ENCODE results near the gene TMEM35A. TPM values are rescaled to one million over a fixed set of nuclear protein-coding genes. Genes with fewer than 3 reads are reported as not detected.
A peak's percentile ranks its signal among the peaks of the same experiment; 100 is the strongest.
"Not testable (repeated sequence)": the region's sequence is repeated elsewhere in the genome, so short reads cannot be mapped to it uniquely, and the experiment has no call there.

Gene TMEM35A
- polyA plus RNA-seq, 3 donors = not detected

- Mint-ChIP-seq H3K27ac (peak overlapping the region; percentile 92 to 98 (median 95)), H3K27me3 (ENCODE audit: low read depth in 3 of 3) (no peaks in the 10 kb centered on the region), H3K9me3 (no peaks in the 10 kb centered on the region), H3K36me3 (peaks cover 2 to 5% of the 10 kb centered on the region in 2 donors), H3K4me1 (peaks cover 12% of the 10 kb centered on the region), H3K4me3 (peak overlapping the region; percentile 88 to 93)
- H3K79me2 ChIP-seq (ENCODE audit: insufficient read depth, low read length) = peaks cover 5% of the 10 kb centered on the region
- DNase-seq = no peak
- no peaks in the 10 kb centered on the region for H4K20me1 ChIP-seq (ENCODE audit: insufficient read depth, low read length)
- H3K9ac ChIP-seq (ENCODE audit: insufficient read depth, low read length, poor library complexity, severe bottlenecking) = peak overlapping the region; percentile 72
- H3K4me1 ChIP-seq (ENCODE audit: control insufficient read depth in 1 of 2, insufficient read depth in 2 of 2, low read length in 2 of 2) = peaks cover 6 to 8% of the 10 kb centered on the region in 2 donors
- peak overlapping the region; percentile 81 for H2AFZ ChIP-seq (ENCODE audit: insufficient read depth, low read depth, low read length, poor library complexity, severe bottlenecking)
- peak overlapping the region; percentile 79 for H3K4me2 ChIP-seq (replicated peaks; ENCODE audit: extremely low read depth, low read length, poor library complexity, severe bottlenecking)
- H3K36me3 ChIP-seq (replicated peaks in 1 of 2; ENCODE audit: control insufficient read depth in 1 of 2, insufficient read depth in 2 of 2, low read length in 2 of 2) = no peaks in the 10 kb centered on the region
- WGBS (ENCODE audit: insufficient coverage) = no CpG with 5 or more reads among the region's 5 CpGs
- H3K27ac ChIP-seq (ENCODE audit: low read depth in 1 of 2, low read length in 2 of 2) = peak overlapping the region; percentile 90 to 92
- peak overlapping the region; percentile 66 to 82 (median 78) for H3K4me3 ChIP-seq (replicated peaks in 1 of 3; ENCODE audit: low read depth in 2 of 3, low read length in 3 of 3)
- intact Hi-C loops (cut with micrococcal nuclease) = loop anchor here in 1 of 2 donors (10.0 kb wide), 1 partner anchor 54 kb away; no protein-coding TSS in a partner anchor
- H3K9me3 ChIP-seq (replicated peaks in 1 of 2; ENCODE audit: control insufficient read depth in 1 of 2, insufficient read depth in 1 of 2, low read length in 2 of 2) = no peaks in the 10 kb centered on the region
- TF ChIP-seq CTCF (IDR thresholded peaks at IDR 0.05) = no peak
- H3K27me3 ChIP-seq (ENCODE audit: control insufficient read depth in 2 of 2, insufficient read depth in 2 of 2, low read length in 2 of 2) = no peaks in the 10 kb centered on the region
These were observed 27.5 kb upstream of the TMEM35A start for GRCh38 chrX:101051153-101051548.

DNA sequence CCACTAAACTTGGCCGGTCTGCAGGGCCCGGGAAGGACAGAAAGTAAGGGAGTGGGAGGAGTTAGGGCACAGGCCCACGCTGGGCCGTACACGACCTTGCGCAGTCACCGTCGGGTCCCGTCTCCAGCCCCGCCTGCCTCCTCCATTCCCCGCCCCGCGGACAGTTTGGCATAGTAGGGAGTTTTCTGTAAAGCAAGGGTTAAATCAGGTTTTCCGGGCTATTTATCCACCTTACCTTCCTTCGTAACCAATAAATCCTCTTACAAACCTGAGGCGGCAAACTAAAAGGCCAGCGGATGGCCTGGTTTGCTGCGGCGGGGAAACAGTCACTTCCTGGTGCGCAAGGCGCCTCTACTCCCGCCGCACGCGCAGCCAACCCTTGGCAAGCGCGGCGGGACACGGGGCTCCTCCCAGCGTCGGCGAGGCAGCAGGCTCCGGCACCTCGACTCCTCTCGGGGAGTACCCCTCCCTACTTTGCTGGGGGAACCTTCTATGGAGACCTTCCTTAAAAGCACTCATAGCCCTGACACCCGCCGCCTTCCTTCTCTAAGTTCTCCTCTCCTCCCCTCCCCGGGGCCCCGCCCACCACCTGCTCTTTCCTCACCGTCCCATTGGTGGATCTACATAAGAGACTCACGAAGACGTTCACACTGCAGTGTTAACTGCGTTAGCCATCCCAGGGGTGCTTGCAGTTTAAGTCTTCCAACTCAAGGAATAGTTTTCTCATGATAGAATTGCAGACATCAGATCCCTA, 27.0 kb upstream of the TMEM35A start, which contains the start of gene TRMT2B:
Gene TRMT2B, minus strand, starts transcription at position 563 of the 754 bp plus-strand sequence. CDS start 9,822 bp downstream, outside the sequence.
- Mint-ChIP-seq H3K36me3 (peaks cover 2 to 5% of the 10 kb centered on the region in 2 donors), H3K4me1 (peaks cover 15% of the 10 kb centered on the region), H3K27me3 (ENCODE audit: low read depth in 3 of 3) (no peaks in the 10 kb centered on the region), H3K4me3 (peak within 1 kb of the TSS; percentile 88 to 93), H3K9me3 (peaks cover 0 to 2% (median 0%) of the 10 kb centered on the region in 7 donors), H3K27ac (peak within 1 kb of the TSS; percentile 92 to 98 (median 95))
- intact Hi-C loops (cut with micrococcal nuclease) = loop anchor here in 1 of 2 donors (10.0 kb wide), 1 partner anchor 53 kb away; no protein-coding TSS in a partner anchor
- Histone ChIP-seq H4K20me1 (ENCODE audit: insufficient read depth, low read length) (no peaks in the 10 kb centered on the region), H3K4me2 (replicated peaks; ENCODE audit: extremely low read depth, low read length, poor library complexity, severe bottlenecking) (peak within 1 kb of the TSS; percentile 79), H3K27ac (ENCODE audit: low read depth in 1 of 2, low read length in 2 of 2) (peak within 1 kb of the TSS; percentile 90 to 92), H2AFZ (ENCODE audit: insufficient read depth, low read depth, low read length, poor library complexity, severe bottlenecking) (peak within 1 kb of the TSS; percentile 81), H3K4me1 (ENCODE audit: control insufficient read depth in 1 of 2, insufficient read depth in 2 of 2, low read length in 2 of 2) (peaks cover 6 to 8% of the 10 kb centered on the region in 2 donors), H3K9me3 (replicated peaks in 1 of 2; ENCODE audit: control insufficient read depth in 1 of 2, insufficient read depth in 1 of 2, low read length in 2 of 2) (no peaks in the 10 kb centered on the region), H3K27me3 (ENCODE audit: control insufficient read depth in 2 of 2, insufficient read depth in 2 of 2, low read length in 2 of 2) (no peaks in the 10 kb centered on the region), H3K79me2 (ENCODE audit: insufficient read depth, low read length) (peaks cover 5% of the 10 kb centered on the region), H3K4me3 (replicated peaks in 1 of 3; ENCODE audit: low read depth in 2 of 3, low read length in 3 of 3) (peak within 1 kb of the TSS; percentile 66 to 82 (median 78)), H3K36me3 (replicated peaks in 1 of 2; ENCODE audit: control insufficient read depth in 1 of 2, insufficient read depth in 2 of 2, low read length in 2 of 2) (no peaks in the 10 kb centered on the region), H3K9ac (ENCODE audit: insufficient read depth, low read length, poor library complexity, severe bottlenecking) (peak within 1 kb of the TSS; percentile 72)
- 0% methylated on average over 18 of the region's 43 CpGs for WGBS (ENCODE audit: insufficient coverage)
- no peak for TF ChIP-seq CTCF (IDR thresholded peaks at IDR 0.05)
- peak; percentile 64 to 69 (median 66) for DNase-seq

GRCh38 chrX:101056551-101056950, 22.1 kb upstream of the TMEM35A start:
- 80% methylated on average over 1 of the region's 4 CpGs for WGBS (ENCODE audit: insufficient coverage)
- intact Hi-C loops (cut with micrococcal nuclease) = loop anchor here in 1 of 2 donors (10.0 kb wide), 1 partner anchor 48 kb away; no protein-coding TSS in a partner anchor
- H3K27me3 Mint-ChIP-seq (ENCODE audit: low read depth in 3 of 3); H3K4me1 ChIP-seq (ENCODE audit: control insufficient read depth in 1 of 2, insufficient read depth in 2 of 2, low read length in 2 of 2); H3K27ac Mint-ChIP-seq; H3K27ac ChIP-seq (ENCODE audit: low read depth in 1 of 2, low read length in 2 of 2); H3K9ac ChIP-seq (ENCODE audit: insufficient read depth, low read length, poor library complexity, severe bottlenecking); H3K27me3 ChIP-seq (ENCODE audit: control insufficient read depth in 2 of 2, insufficient read depth in 2 of 2, low read length in 2 of 2); H2AFZ ChIP-seq (ENCODE audit: insufficient read depth, low read depth, low read length, poor library complexity, severe bottlenecking); H3K36me3 ChIP-seq (replicated peaks in 1 of 2; ENCODE audit: control insufficient read depth in 1 of 2, insufficient read depth in 2 of 2, low read length in 2 of 2); H3K9me3 Mint-ChIP-seq; H4K20me1 ChIP-seq (ENCODE audit: insufficient read depth, low read length); H3K9me3 ChIP-seq (replicated peaks in 1 of 2; ENCODE audit: control insufficient read depth in 1 of 2, insufficient read depth in 1 of 2, low read length in 2 of 2); H3K4me3 Mint-ChIP-seq; H3K36me3 Mint-ChIP-seq; H3K4me2 ChIP-seq (replicated peaks; ENCODE audit: extremely low read depth, low read length, poor library complexity, severe bottlenecking); DNase-seq; H3K4me3 ChIP-seq (replicated peaks in 1 of 3; ENCODE audit: low read depth in 2 of 3, low read length in 3 of 3); H3K79me2 ChIP-seq (ENCODE audit: insufficient read depth, low read length): not testable (repeated sequence)
- peaks cover 16% of the 10 kb centered on the region for H3K4me1 Mint-ChIP-seq
